NT2/D1 (cell line): ENCODE data around the gene AIFM1.

ENCODE experiments used
- SUZ12 ChIP-seq: IDR thresholded peaks from 2 replicates; pipeline ENCODE4 v1.6.1; 2011; ENCODE audit not compliant: insufficient read length, insufficient read depth; ENCODE audit errors: extremely low read depth
- YY1 ChIP-seq: IDR thresholded peaks from 2 replicates; pipeline ENCODE4 v1.6.1; 2011; ENCODE audit not compliant: insufficient read length, insufficient read depth
- ZNF274 ChIP-seq: IDR thresholded peaks from 2 replicates; pipeline ENCODE4 v1.6.1; 2011; ENCODE audit warnings: mild to moderate bottlenecking, low read depth, low read length

DNA sequence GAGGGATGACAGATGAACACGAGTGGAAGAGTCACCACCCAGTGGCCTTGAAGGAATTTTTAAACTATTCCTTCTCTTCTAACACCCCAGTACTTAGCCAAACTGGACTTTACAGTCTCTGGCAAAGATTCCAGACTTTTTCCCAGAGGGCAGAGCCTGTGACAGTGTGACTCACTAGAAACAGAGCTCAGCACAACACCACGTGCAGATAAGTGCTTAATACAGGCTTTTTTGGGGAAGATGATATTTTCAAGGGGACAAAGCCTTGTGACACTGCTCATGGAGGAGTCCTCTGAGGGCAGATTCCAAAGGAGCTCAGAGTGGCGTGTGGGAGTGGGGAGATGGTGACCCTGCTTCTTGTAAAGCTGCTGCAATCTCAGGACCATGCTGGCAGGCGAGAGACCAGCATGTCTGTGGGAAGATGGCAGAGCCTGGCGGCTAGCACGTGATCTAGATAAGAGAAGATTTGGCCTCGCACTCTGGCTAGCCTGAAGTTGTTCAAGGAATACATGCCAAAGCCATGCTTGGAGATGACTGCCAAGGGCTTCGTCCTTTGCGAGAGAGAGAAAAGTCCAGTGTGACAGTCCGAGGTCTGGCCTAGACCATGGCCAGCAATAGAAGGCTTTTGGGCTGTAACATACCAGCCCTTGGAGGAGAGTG lies 8.5 kb upstream of the AIFM1 start:
- TF ChIP-seq YY1 (no peak), ZNF274 (no peak), SUZ12 (no peak)
